ENCODE measurements around the gene ATP2B3. TPM values are rescaled to one million over a fixed set of nuclear protein-coding genes. Genes with fewer than 3 reads are reported as not detected.

ATP2B3 gene
- total and polyA plus RNA-seq, 10 of the 15 experiments (the other 5 are each of a cell fraction or from before 2014, with no cell fraction given) = 0.01 TPM; not detected in 9

DNA sequence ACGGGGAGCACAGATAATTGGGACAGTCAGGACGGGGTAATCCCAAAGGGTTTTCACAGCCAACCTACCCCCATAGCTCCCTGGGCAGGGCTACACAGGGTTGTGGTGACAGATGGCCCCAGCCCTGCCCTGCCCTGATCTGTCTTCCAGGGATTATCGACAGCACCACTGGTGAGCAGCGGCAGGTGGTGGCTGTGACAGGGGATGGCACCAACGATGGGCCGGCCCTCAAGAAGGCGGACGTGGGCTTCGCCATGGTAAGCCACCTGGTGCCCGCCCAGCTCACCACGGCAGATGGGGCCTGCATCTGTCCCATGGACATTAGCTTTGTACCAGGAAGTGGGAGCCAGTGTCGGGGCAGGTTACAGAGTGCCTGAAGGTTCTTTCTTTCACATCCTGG is 39.3 kb downstream of the ATP2B3 start:
- Histone ChIP-seq H4K20me1 (ENCODE audit: control insufficient read depth, insufficient read depth) (no peaks in the 10 kb centered on the region), H3K27ac (ENCODE audit: control insufficient read depth, insufficient read depth) (no peak overlapping the region), H3K4me1 (ENCODE audit: control insufficient read depth, insufficient read depth, low read length) (no peaks in the 10 kb centered on the region), H3K9me3 (replicated peaks; ENCODE audit: control insufficient read depth, insufficient read depth, low read length) (no peaks in the 10 kb centered on the region), H3K4me3 (no peak overlapping the region), H3K4me2 (ENCODE audit: control insufficient read depth, insufficient read depth) (no peak overlapping the region), H3K9ac (ENCODE audit: control insufficient read depth, insufficient read depth, low read length) (no peak overlapping the region), H2AFZ (ENCODE audit: control insufficient read depth, low read depth, low read length) (no peak overlapping the region), H3K79me2 (ENCODE audit: control insufficient read depth, insufficient read depth, low read length) (no peaks in the 10 kb centered on the region), H3K27me3 (replicated peaks in 1 of 2; ENCODE audit: control insufficient read depth in 2 of 2, insufficient read depth in 2 of 2, low read length in 1 of 2) (no peaks in the 10 kb centered on the region; a peak in 1 of 4 replicates), H3K36me3 (ENCODE audit: control insufficient read depth in 2 of 2, insufficient read depth in 2 of 2, low read length in 1 of 2) (no peaks in the 10 kb centered on the region)
- no peak for FAIRE-seq
- WGBS (ENCODE audit: insufficient coverage, insufficient replicate concordance, low lambda C conversion rate, missing lambda C conversion rate) = 48% methylated on average over 12 of the region's 12 CpGs
- SMC1A ChIA-PET (ENCODE audit: uncharacterized antibody, unreplicated experiment) = no interaction called here
- CTCF ChIA-PET = interaction anchor here (1.0 to 1.8 kb wide), 2 partner anchors 52 to 110 kb away, joined by 4 read pairs; no protein-coding TSS in a partner anchor
- RAD21 ChIA-PET (ENCODE audit: unreplicated experiment) = interaction anchor here (0.8 to 1.2 kb wide), 3 partner anchors 105 to 114 kb away, joined by 3 to 5 read pairs (median 4); no protein-coding TSS in a partner anchor
- in situ Hi-C loops (cut with MboI) = no loop called here
- intact Hi-C loops (cut with micrococcal nuclease; ENCODE audit: unreplicated experiment) = loop anchor here (5.0 kb wide), 1 partner anchor 396 kb away; no protein-coding TSS in a partner anchor
- DNase-seq (ENCODE audit: low read depth, low spot score) = no peak
- ATAC-seq = no peak
- no TSS peak for BruUV-seq (replicated peaks)
- POLR2A ChIA-PET = no interaction called here
- TF ChIP-seq MYB (IDR thresholded peaks at IDR 0.05; ENCODE audit: borderline replicate concordance, low read depth, low read length) (no peak), ESRRA (IDR thresholded peaks at IDR 0.05; ENCODE audit: low read length) (no peak), NBN (IDR thresholded peaks at IDR 0.05) (no peak), KAT2A (conservative IDR thresholded peaks at IDR 0.05; ENCODE audit: control insufficient read depth, low read depth, low read length) (no peak), POLR2AphosphoS5 (IDR thresholded peaks at IDR 0.05; ENCODE audit: low read length) (no peak), CHD4 (IDR thresholded peaks at IDR 0.05) (no peak), TCF7 (IDR thresholded peaks at IDR 0.05; ENCODE audit: borderline replicate concordance) (no peak), ZNF622 (IDR thresholded peaks at IDR 0.05) (no peak), CBFB (IDR thresholded peaks at IDR 0.05; ENCODE audit: low read depth) (no peak), SMARCA5 (IDR thresholded peaks at IDR 0.05) (no peak)
- TF ChIP-seq, protein P1, sequence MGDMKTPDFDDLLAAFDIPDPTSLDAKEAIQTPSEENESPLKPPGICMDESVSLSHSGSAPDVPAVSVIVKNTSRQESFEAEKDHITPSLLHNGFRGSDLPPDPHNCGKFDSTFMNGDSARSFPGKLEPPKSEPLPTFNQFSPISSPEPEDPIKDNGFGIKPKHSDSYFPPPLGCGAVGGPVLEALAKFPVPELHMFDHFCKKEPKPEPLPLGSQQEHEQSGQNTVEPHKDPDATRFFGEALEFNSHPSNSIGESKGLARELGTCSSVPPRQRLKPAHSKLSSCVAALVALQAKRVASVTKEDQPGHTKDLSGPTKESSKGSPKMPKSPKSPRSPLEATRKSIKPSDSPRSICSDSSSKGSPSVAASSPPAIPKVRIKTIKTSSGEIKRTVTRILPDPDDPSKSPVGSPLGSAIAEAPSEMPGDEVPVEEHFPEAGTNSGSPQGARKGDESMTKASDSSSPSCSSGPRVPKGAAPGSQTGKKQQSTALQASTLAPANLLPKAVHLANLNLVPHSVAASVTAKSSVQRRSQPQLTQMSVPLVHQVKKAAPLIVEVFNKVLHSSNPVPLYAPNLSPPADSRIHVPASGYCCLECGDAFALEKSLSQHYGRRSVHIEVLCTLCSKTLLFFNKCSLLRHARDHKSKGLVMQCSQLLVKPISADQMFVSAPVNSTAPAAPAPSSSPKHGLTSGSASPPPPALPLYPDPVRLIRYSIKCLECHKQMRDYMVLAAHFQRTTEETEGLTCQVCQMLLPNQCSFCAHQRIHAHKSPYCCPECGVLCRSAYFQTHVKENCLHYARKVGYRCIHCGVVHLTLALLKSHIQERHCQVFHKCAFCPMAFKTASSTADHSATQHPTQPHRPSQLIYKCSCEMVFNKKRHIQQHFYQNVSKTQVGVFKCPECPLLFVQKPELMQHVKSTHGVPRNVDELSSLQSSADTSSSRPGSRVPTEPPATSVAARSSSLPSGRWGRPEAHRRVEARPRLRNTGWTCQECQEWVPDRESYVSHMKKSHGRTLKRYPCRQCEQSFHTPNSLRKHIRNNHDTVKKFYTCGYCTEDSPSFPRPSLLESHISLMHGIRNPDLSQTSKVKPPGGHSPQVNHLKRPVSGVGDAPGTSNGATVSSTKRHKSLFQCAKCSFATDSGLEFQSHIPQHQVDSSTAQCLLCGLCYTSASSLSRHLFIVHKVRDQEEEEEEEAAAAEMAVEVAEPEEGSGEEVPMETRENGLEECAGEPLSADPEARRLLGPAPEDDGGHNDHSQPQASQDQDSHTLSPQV (IDR thresholded peaks at IDR 0.05) = no peak
- TF ChIP-seq, protein P2, sequence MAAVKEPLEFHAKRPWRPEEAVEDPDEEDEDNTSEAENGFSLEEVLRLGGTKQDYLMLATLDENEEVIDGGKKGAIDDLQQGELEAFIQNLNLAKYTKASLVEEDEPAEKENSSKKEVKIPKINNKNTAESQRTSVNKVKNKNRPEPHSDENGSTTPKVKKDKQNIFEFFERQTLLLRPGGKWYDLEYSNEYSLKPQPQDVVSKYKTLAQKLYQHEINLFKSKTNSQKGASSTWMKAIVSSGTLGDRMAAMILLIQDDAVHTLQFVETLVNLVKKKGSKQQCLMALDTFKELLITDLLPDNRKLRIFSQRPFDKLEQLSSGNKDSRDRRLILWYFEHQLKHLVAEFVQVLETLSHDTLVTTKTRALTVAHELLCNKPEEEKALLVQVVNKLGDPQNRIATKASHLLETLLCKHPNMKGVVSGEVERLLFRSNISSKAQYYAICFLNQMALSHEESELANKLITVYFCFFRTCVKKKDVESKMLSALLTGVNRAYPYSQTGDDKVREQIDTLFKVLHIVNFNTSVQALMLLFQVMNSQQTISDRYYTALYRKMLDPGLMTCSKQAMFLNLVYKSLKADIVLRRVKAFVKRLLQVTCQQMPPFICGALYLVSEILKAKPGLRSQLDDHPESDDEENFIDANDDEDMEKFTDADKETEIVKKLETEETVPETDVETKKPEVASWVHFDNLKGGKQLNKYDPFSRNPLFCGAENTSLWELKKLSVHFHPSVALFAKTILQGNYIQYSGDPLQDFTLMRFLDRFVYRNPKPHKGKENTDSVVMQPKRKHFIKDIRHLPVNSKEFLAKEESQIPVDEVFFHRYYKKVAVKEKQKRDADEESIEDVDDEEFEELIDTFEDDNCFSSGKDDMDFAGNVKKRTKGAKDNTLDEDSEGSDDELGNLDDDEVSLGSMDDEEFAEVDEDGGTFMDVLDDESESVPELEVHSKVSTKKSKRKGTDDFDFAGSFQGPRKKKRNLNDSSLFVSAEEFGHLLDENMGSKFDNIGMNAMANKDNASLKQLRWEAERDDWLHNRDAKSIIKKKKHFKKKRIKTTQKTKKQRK (IDR thresholded peaks at IDR 0.05; ENCODE audit: low read depth, low read length) = no peak
- TF ChIP-seq, protein P3, sequence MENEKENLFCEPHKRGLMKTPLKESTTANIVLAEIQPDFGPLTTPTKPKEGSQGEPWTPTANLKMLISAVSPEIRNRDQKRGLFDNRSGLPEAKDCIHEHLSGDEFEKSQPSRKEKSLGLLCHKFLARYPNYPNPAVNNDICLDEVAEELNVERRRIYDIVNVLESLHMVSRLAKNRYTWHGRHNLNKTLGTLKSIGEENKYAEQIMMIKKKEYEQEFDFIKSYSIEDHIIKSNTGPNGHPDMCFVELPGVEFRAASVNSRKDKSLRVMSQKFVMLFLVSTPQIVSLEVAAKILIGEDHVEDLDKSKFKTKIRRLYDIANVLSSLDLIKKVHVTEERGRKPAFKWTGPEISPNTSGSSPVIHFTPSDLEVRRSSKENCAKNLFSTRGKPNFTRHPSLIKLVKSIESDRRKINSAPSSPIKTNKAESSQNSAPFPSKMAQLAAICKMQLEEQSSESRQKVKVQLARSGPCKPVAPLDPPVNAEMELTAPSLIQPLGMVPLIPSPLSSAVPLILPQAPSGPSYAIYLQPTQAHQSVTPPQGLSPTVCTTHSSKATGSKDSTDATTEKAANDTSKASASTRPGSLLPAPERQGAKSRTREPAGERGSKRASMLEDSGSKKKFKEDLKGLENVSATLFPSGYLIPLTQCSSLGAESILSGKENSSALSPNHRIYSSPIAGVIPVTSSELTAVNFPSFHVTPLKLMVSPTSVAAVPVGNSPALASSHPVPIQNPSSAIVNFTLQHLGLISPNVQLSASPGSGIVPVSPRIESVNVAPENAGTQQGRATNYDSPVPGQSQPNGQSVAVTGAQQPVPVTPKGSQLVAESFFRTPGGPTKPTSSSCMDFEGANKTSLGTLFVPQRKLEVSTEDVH (IDR thresholded peaks at IDR 0.05; ENCODE audit: low read depth, partially characterized antibody) = no peak

Measured in GM12878 (cell line).